ENCODE measurements around the gene KLF15.

KLF15 gene

DNA sequence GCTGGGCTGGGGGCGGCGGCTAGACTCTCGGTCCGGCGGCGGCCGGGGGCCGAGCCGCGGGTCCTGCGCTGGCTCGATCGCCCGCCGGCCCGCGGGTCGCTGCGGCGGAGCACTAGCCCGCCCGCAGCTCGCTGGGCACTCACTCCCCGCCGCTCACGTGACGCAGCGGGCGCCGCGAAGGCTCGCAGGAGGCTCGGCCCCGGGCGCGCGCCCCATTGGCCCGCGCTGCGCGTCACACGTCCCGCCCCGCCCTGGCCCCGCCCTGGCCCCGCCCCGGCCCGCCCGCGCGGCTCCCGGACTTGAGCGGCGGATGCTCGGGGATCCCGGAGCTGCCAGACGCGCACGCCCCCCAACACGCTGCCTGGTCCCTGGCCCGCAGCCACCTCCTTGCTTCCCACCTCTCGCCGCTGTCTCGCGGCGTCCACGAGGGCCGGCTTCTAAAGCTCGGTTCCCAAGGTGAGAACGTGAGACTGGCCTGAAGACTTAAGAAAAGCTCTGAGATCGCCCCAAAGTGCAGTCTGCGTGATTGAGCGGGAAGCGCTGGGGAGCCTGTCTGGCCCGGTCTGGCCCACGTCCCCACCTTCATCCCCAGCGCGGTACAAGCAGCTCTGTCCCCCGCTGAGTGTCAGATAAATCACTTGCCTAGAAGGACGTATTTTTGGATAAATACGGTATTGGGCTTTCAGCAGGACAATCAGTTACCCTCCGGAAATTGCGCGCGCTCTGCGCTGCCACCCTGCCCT, at the start of gene KLF15:
Gene KLF15, minus strand, starts transcription at position 114 of the 743 bp plus-strand sequence. CDS start 4,486 bp downstream, outside the sequence.
- DNase-seq, result peak; percentile 50

DNA sequence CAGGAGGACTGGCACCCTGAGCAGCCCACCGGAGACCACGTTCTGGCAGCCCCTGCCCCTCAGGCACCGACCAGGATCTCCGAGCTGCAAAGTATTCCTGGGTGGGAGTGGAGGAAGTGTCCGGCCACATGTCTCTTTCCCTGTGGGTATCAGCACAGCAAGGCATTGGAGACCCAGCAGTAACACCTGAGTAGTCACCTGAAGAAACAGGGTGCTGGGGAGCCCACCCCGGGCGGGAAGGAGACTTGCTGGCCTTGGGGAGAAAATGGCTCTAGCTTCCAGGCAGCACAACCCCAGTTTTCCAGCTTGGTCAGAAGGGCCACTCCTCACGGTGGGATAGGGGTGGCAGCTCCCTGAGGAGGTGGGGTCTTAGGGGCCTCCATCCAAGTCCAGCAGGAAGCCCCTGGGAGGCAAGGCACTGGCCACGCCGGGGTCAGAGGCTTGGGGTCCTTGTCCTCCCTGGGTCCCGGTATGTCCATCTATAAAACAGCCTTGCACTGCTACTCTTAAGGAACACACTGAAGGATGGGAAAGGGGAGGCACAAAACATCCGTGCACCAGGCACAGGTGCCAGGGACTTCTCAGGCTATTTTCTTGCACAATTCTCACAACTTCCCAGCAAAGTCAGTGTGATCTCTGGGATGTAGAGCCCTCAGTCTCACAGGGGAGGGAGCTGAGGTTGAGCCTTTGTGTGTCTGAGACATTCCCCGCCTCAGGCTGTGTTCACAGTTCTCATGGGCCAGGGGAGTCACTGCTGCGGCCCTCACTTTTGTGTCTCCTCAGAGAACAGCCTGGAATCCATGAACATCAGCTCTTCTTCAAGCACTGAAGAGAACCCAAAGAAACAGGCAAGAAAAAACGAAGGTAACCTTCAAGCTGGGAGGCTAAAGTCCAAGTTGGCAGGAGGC, 49.4 kb upstream of the KLF15 start:
- no peak for DNase-seq

DNA sequence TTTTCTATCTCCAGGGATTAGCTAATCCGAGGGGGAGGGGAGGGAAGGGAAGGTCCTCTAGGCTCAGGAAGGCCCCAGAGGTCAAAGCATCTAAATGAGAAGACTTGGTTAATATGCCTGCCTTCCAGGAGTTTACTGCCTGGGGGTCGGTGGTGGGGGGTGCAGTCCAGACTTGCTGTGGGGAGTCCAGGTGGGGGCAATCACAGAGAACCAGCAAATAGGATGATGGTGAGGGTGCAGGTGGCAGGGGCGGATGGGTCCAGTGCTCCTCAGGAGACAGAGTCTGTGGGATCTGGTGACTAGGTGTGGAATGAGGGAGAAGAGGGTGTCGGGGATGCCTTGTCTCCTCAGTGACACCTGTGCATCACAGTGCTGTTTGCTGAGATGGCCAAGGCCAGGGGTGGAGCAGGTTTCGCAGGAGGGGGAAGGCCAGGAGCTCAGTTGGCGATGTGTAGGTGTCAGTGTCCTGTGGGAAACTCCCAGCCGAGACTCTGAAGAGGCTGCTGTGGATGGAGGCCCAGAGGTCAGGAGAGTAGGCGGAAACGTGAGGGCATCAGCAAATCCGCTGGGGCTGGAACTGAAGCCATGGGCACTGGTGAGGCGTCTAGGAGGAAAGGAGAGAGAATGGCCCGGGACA, 45.6 kb upstream of the KLF15 start:
- no peak for DNase-seq

DNA sequence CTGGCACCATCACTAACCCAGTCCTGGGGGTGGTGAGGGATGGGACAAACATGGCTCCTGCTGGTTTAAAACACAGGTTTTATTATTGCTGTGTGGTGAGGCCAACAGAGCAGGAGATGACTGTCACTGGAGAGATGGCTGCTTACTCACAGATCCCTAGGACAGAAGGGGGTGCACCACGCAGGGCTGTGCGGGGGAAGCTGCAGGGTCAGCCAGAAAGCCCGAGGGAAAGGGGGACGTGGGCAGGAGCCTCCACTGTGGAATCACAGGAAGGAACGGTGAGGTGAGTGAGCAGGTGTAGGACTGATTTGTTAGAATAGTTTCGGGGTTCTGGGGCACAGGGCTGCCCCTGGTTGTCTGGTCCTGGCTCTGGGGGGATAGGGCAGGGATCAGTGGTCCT, 45.0 kb upstream of the KLF15 start:
- DNase-seq, result no peak

DNA sequence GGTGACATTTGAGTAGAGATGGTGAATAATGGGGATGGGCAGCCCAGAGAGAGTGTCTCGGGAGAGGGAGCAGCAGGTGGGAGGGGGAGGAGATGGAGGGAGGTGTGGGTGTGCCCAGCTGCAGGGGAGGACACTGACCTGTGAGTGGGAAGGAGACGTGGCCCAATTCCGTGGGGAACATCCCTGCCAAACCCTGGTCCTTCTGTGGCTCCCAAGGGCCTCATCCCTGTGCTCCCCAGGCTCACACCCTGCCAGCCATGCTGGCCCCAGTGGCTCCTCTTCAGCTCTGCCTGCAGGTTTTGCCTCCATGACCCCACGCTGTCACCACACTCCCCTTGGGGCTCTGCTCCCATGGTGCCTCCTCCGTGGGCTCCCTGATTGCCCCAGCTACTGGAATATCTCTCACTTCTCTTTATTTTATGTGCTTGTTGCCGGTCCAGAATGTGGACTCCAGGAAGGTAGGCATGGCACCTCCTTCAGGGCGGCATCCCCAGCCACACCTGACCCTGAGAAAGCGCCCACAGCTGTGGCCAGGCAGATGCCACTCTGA, 44.5 kb upstream of the KLF15 start:
- DNase-seq, result no peak

DNA sequence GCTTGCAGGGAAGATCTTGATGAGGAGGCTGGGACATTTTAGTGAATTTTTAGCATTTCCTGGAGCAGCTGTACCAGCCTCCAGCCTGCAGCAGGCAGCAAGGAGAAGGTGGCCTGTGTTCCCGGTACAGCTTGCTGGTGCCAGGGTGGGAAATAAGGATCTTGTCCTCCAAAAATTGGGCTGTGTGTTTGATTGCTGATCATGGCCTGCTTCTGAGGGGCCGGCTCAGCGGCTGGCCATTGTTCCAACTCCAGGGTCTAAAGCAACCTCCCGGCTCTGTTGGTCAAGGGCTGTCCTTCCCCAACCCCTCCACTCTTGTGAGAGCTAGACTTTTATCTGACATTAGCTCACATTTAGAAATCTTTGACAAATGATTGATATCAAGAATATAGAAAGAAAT, 42.5 kb upstream of the KLF15 start:
- DNase-seq, result no peak

DNA sequence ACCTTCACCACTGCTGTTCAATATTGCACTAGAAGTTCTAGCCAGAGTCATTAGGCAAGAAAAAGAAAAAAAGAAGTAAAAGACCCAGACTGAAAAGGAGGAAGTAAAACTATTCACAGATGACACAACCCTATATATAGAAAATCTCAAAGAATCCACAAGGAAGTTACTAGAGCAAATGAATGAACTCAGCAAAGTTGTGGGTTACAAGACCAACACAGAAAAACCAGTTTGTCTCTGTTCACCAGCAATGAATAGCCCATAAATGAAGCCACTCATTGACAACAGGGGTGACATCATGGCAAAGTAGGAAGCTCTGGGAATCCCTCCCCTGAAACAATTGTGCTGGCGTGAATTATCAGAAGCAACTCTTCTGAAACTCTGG, 42.1 kb upstream of the KLF15 start:
- DNase-seq, result no peak

DNA sequence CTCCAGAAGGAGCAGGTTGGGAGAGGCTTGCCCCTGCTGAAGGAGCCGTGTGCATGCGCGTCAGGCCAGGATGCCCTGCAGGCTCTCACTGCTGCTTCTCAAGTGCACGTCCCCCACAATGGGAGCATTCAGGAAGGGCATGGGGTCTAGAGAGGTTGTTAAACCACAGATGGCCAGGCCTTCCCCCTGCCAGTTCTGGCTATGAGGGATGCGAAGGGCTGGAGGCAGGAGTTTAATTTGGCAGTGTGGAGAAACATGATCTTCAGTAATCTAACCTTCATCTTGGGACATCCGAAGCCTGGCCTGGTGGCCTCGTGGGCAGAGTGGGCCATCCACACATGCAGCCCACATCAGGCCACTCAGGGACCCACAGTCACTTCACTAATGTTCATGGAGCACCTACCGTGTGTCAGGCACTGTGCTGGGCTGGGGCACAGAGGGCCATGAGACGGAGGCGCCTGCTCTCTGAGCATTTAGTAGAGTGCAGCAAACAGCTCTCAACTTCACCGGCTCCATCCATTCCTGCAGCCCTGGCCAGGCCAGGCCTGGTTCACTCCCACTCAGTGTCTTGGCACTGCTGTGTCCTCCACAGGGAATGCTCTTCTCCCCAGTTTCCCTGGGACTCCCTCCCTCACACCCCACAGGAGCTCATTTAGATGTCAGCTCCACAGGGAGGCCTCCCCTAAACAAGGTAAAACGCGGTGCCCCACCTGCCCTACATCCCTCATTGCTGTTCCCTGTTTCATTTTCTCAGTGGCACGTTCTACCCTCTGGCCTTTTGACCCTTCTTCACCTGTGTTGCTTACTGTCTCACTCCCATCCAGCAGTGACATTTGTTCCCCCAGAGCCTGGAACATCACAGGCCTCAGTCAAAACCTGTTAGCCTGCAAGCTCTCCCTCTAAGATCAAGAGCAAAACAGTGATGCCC, 41.5 kb upstream of the KLF15 start:
- DNase-seq, result no peak

DNA sequence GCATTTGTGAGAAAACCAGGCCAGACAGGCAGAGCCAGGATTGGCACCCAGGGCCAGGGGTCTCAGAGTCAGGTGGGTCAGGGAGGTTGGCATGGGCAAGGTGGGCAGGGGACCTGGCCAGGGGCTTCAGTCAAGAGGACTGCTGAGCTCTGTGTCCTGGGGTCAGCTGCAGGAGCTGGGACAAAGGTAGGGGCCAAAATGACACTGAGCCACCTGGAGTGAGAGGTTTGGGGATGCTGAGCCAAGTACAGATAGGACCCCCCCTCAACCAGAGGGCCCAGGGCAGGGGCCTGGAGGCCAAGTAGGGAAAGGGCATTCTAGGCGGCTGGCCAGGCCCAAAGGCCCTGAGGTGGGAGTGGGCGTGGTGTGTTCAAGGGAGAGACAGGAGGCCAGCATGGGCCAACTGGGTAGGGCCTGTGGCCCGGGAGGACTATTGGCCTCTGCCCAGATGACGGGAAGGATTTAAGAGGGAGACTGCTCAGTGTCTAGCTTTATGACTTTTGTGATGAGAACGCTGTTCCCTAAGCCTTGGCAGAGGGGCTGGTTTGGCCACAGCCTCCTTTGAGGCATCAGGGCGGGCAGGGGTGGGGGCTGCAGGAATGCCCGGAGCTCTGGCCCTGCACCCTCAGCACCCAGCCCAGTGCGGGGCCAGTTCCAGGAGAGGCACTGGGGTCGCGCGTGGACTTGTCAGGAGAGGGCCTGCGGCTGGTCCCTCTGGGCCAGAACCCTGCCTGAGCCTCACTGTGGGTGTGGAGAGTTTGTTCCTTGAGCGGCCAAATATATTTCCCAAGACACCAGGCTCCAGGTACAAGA, 40.6 kb upstream of the KLF15 start:
- no peak for DNase-seq

DNA sequence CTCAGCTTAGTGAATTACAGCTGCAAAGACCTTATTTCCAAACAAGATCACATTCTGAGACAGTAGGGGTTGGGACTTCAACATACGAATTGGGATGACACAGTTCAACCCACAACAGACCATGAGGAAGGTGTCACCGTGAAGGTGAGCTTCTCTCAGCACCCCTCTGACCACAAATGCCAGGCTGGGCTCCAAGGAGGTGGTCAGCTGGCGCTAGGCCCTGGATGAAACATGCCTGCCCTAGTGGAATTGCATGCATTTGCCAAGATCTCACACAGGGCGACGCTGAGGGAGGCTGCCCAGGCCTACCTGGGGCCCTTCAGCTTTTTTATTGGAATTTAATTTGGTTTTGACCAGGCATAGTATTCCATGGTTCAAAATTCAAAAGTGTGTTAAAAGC, 39.3 kb upstream of the KLF15 start:
- no peak for DNase-seq

DNA sequence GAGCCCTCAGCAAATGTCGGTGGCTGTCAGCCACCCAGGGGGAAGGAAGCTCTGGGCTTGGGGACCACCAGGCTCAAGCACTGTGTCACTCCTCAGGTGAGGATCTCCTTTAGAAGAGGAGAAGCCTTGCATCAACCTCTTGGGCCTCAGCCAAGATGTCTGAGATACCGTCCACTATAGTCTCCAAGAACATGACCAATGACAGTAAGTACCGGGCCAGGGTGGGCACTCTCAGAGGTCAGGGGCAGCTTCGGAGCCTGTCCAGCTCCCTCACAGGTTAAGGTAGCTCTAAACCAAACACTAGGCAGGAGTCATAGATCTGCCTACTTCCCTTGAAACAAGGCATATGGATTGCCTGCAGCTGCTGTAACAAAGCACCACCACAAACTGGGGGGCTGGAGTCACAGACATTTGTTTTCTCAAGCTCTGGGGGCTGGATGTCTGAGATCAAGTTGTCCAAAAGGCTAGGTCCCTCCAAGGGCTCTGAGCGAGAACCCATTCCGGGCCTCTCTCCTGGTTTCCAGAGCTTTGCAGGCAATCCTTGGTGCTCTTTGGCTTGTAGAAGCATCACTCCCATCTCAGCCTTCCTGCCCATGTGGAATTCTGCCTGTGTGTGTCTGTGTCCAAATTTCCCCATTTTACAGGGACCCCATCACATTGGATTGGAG, 38.8 kb upstream of the KLF15 start:
- DNase-seq, result no peak

DNA sequence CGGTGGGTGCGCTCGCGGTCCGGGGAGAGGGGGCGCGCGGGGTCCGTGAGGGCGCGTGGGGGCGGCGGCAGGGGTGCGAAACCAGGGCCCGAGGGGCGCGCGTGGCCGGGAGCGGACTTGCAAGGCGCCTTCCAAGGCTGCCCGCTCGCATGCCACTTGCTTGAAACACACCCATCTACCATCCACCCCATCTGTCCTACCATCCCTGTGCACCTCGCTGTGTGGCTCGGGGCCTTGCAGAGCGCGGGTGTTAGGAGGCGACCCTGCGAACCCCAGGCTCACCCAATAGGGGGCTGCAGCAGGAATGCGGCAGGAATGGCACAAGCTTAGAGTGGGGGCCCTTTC, 37.7 kb upstream of the KLF15 start:
- DNase-seq, result no peak

DNA sequence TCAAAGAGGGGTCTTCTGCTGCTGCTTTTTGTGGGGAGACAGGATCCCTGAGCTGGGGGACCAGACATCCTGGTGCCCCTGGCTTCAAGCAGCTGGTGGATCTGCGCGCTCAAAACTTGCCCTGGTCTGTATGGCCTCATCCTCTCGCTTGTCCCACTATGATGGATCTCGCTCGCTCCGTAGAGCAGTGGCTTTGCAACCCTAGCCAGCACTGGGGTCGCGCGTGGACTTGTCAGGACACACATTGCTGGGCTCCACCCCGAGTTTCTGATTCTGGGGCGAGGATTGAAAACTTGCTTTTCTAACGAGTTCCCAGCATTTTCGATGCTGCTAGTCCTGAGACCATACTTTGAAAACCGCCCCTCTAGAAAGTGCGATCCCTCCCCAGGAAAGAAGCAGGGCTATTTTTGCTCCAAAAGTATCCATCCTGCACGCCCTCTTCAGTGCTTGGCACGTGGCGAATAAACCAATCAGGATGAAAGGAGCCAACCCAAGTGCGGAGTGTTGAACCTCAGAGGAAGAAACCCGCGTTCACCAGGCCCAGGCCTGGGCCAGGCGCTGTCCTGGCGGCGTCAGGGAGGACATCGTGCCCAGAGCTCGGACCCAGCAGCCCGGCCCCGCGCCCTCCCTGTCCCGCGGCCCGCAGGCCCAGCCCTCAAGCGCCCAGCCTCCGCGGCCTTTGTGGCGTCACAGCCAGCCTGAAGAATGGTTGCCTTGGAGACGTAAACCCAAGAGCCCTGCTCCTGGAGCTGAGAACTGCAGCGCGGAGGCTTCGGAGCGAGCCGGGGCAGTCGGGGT, 37.2 kb upstream of the KLF15 start, which contains the start of gene CFAP100:
Gene CFAP100, plus strand, starts transcription at position 731 of the 798 bp plus-strand sequence. CDS start 1,092 bp downstream, outside the sequence.
- peak; percentile 21 for DNase-seq

DNA sequence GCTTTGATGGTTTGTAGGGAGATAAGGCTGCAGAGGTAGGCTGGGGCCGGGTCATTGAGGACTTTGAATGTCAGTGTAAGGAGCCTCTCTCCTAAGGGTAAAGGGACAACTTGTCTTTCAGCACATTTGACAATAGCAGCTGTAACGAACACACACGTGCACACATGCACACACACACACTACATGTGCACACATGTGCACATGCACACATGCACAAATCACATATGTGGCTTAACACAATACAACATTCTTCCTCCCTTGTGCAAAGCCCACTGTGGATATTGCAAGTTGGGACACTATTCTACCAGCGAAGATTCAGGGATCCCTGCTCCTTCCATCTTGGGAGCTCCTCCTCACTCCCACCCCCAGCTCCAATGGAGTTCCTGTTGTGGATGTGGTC, 36.4 kb upstream of the KLF15 start:
- no peak for DNase-seq

DNA sequence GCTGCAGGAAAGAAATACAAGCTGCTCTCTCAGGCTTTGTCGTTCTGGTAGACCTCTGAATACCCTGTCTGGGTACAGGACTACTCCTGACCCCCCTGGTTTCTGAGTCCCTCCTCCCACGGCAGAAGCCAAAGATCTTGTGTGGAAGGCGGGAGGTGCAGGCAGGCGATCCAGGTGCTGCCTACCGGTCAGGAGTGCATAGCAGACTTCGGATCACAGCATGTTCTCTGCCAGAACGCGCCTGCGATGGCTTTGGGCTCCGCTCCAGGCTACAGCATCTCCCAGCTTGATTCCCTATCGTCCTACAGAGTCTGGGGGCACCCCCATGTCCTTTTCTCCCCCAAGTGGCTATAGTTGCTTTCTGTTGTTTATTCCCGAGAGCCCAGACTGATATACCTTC, 35.0 kb upstream of the KLF15 start:
- DNase-seq, result no peak

DNA sequence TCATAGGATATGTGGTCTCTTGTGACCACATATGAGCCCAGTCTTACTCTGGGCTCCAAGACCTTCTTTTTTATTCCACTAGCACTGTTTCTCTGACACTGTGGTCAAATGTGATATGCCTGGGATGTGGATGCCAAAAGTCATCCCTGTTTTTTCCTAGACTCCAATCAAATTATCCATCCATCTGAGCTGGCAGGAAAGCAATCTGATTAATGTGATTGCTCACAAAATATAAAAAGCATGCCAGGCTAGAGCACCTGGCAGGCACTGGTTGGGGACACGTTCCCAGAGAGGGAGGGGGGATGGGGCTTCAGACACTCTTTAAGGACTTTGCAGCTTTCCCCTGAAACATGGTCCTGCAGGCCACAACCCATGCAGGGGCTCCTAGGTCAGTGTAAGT, 34.4 kb upstream of the KLF15 start:
- no peak for DNase-seq

DNA sequence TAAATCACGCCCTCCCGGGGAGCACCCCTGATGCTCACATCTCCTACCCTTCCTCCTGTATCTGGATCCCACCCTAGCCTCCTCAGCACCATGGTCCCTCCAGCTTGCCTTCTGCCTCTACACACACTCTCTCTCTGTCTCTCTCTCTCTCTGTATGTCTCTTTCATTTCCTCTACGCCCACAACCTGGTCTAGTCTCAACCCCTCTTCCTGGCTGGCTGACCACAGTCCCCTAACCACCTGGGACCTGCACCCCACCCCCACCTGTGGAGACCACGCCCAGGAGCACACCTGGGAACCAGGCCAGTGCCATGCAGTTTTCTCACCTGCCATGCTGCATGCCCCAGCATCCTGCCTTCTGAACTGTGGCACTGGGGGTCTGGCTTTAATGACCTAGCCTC, 33.5 kb upstream of the KLF15 start:
- no peak for DNase-seq

DNA sequence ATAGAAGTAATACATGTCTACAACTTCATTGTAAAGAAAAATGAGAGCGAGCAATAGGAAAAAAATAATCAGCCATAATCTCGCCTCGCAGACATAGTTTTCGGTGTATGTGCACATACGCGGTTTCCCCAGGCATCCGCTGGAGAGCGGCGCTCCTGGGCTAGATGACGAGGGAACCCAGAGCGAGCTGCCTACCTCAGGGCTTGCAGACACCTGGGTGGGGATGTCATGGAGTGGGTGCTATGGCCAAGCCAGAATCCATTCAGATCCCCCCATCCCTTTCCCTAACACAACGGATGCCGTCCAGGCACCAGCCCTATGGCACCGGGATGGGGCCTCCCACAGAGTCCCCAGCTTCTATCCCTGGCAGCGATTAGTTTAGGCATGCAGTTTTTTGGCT, 33.0 kb upstream of the KLF15 start:
- DNase-seq, result no peak

DNA sequence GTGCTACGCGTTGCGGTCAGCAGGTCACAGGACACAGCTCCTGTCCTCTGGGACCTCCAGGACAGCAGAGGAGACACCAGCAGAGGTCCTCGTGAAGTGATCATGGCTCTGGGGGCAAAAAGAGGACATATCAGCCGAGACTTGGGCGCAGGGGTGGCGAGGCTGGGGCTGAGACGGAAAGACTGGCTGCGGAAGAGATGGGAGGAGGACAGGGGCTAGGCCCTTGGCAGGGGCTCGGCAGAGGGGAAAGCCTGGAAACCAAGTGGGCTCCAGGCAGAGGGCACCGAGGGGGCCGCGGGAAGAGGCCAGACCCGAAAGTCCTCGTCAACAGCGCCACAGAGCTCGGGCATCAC, 32.6 kb upstream of the KLF15 start:
- no peak for DNase-seq

Data from NCI-H510A (cell line).